Ureter (tissue), 1 donor: ENCODE data around the gene SAP25. TPM values are rescaled to one million over a fixed set of nuclear protein-coding genes. Genes with fewer than 3 reads are reported as not detected.

ENCODE experiments used
- DNase-seq: peaks from one replicate; pipeline ENCODE4 v3.0.0-alpha.2; 2020; ENCODE audit warnings: low spot score
- total RNA-seq: library from RNA; stranded (reverse); gene quantifications from one replicate; pipeline ENCODE4 v1.2.4, GENCODE V29; 2023
- donor health status: DM: yes; HTN: yes; CAD: no.

The SAP25 gene
- total RNA-seq, 1 donor from 2014 or later = 2.8 TPM

DNA sequence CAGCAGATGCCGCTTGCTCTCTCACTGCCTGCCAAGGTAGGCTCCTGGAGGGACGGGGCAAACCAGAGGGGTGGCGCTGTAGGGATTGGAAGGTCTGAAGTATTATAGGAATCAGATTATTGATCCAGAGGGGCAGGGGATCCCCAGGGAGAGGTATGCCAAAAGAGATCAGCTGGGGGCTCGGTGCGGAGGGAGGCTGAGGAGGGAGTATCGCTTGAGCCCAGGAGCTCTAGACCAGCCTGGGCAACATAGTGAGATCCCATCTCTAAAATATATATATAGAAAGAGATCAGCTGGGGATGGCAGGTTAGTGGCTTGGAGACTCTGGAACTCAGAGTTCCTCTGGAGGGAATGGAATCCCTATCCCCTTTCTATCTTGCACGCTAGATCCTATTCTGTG is 21.5 kb upstream of the SAP25 start:
- DNase-seq = no peak

DNA sequence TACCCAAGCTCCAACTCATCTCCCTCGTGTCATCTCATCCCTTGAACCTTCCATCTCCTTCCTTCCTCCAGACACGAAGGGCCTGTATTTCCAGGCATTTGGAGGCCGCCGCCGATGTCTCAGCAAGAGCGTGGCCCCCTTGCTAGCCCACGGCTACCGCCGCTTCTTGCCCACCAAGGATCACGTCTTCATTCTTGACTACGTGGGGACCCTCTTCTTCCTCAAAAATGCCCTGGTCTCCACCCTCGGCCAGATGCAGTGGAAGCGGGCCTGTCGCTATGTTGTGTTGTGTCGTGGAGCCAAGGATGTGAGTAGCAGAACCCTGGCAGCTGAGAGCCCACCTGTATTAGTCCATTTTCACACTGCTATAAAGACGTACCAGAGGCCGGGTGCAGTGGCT is 17.9 kb upstream of the SAP25 start:
- no peak for DNase-seq

DNA sequence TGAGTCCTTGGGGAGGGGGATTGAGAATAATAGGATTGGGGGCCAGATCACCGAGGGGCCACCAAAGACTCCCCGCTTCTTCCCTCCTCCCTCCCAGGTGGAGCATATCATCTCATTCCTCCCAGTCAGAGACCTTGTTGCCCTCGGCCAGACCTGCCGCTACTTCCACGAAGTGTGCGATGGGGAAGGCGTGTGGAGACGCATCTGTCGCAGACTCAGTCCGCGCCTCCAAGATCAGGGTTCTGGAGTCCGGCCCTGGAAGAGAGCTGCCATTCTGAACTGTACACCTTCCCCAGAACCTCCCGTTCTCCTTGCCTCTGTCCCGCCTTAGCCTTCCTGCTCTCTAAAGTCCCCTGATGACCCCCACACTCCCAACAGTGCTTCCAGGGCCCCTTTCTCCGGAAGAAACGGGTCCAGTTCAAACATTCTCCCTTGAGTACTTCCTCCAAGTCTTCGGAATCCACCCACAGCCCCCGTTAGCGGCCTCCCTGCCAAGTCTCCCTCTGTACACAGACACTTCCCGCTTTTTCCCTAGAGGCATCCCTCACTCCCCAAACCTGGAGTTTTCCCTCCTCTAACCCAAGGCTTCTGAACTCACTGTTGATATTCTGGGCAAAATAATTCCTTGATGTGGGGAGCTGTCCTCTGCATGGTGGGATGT is 16.5 kb upstream of the SAP25 start:
- DNase-seq = no peak

DNA sequence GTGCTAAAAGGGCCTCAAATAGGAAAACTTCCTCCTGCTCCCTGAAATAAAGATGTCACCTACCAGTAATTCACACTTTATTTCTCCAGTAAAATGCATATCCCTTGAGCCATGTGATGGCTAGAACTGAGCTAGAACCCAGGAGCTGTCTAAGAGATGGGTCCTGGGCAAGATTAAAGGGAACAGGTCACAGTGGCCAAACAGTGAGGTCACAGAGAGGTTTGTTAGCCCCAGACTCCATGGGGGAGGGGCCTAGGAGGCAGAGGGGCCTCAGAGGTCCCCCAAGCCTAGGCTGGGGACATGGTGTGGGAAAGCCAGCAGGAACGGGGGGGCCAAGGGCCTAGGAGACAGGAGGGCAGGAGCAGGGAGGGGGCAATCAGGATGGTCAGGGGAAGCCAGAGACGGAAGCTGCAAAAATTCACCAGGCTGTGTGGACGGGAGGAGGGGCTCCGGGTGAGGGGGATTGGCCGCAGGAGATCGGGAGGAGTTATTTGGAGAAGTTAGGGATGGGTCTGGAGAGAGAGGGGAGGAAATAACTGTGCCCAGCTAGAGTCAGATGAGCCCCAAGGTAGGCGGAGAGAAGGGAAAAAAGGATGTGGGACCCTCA is 15.7 kb upstream of the SAP25 start:
- no peak for DNase-seq

DNA sequence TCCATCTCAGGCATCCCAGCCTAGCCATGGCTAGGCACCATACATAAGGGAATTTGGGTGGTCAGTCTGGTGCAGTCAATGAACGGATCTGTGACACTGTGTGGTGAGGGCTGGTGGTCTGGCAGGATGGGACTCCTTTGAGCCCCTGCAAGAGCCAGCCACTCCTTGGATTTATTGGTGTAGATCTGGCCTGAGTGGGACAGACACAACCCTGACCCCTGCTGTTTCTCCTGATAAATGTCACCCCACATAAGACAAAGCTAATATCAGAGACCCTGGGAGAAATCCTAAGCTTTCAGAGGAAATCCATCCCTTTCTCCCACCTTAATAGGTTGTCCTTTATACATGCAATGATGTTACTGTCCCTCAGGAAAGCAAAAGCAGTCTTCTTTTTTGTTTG is 14.7 kb upstream of the SAP25 start:
- no peak for DNase-seq

DNA sequence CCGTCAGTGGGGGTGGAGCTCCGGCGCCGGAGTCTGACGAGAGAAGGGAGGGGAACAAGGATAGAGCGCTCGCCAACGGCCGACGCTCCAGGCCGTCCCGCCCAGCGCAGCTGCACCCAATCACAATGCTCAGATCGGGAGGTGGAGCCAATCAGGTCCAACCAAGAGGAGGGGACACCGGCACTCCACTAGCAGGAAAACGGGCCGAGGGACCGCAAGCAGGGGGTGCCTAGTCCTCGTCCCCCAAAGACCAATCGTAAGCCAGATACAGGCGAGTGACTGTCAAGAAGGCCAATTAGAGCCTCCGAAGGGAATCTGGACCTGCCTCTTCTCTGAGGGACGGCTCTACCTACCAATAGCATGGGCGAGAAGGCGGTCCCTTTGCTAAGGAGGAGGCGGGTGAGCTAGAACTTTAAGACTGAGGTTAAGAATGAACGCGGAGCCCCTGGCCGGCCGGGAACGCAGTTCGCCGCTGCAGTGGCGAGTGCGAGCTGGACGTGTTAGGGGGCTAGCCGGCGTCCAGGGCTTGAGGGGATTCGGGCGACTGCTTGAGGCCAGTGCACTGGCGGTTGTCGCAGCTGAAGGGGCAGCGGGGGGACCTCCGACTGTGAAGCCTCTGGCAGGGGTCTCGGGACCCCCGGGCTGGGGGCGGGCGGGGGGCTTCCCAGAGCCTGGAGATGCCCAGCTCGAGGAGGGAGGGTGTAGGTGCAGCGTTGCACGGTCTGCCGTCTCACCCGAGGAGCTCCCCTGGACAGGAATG is 12.7 kb upstream of the SAP25 start, which contains the start of gene FBXO24:
Gene FBXO24, plus strand, starts transcription at position 63 of the 760 bp plus-strand sequence. Its CDS starts 298 bp downstream, at position 361.
- peak; percentile 100 for DNase-seq

DNA sequence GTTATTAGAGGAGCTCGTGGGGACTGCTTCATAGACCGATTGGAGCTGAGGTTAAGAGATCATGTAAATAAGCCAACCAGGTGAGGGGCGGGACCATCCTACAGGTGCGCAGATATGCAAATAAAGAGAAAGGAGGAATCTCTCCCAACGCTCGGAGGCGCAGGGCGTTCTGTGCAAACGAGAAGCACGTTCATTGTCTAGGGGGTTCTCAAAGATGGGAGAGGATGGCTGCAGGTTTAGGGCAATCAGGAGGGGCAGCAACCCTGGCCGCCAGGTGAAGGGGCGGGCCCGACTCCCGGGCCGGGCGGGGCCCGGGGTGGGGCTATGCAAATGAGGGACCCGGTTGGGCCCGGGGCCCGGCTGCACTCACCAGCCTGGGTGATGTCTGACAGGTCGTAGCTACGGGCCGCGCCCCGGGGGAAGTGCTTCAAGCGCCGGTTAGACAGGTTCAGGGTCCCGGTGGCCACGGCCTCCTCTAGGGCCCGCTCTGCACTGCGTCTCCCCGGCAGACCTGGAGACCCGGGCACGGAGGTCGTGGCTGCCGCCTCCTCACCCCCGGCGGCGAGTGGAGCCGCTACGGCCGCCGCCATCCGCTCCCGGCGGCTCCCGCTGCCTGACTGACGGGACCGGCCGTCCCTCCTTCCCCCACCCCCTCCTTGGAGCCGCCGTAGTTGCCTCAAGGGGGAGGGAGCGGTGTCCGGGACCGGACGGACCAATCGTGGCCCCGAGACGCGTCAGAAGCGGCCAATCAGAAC is 12.0 kb upstream of the SAP25 start, which contains the start of gene LRCH4:
Gene LRCH4, minus strand, starts transcription at position 619 of the 755 bp plus-strand sequence. Its CDS starts 29 bp downstream, at position 590.
- DNase-seq = peak; percentile 72

DNA sequence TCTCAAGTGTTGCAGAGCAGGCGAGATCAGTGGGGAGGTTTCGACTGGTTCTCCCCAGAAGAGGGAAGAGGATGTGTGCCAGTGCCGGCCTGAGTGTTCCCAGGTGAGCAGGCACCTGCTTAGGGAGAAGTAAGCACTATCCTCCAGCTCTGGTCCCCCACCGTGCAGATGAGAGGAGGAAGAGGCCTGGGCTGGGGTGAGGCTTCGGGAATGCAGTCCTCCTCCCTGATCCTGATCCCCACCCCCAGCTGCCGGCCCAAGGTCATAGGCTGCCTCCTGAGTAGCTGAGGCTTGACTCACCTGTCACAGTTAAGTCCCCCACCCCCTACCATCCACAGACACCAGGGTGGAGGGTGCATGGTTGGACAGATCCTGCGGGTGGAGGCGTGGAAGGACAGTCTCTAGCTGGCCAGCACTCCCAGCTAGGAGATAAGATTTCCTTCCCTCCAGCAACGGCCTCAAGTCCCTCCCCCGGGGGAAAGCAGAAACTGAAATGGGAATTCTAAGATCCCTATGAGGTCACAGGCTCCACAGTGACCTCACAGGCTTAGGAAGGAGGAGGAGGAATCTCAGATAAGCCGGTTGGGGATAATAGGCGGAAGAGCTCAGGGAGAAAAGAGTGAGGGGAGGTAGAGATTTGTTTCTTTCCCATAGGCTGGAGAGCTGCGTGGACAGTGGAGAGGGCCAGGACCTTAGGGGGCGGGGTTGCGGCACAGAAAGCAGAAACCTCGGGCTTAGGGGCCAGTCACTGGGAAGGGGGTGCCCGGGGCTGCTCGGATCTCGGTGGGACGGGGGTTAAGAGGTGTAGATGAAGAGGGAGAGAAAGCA is 11.2 kb upstream of the SAP25 start:
- DNase-seq = no peak

DNA sequence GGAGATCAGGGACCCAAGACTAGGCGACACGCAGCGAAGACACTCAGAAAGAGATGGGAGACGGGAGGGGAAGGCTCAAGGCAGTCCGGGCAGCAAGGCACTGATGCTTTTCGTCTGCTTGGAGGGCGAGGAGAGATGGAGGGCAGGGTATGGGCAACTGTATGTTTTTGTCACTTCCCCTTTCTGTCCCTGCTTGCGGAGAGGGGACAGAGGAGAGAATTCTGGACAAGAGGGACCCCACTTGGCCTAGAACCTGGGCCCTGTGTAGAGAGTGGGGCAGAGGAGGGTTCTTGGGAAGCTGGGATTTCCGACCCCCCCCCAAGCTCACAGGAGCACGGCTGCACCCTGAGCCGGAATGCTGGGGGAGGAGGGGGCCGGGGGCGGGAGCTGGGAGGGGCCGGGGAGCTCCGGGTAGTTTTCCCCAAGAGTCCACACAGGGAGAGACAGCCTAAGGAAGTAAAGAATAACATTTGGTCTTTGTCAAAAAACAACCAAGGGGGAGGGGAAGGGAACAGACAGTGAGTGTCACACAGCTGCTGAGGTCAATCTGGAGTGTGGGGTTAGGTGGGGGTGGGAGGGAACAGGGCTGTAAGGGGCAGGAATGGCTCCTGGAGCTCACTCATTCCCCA is 10.5 kb upstream of the SAP25 start:
- DNase-seq = no peak

DNA sequence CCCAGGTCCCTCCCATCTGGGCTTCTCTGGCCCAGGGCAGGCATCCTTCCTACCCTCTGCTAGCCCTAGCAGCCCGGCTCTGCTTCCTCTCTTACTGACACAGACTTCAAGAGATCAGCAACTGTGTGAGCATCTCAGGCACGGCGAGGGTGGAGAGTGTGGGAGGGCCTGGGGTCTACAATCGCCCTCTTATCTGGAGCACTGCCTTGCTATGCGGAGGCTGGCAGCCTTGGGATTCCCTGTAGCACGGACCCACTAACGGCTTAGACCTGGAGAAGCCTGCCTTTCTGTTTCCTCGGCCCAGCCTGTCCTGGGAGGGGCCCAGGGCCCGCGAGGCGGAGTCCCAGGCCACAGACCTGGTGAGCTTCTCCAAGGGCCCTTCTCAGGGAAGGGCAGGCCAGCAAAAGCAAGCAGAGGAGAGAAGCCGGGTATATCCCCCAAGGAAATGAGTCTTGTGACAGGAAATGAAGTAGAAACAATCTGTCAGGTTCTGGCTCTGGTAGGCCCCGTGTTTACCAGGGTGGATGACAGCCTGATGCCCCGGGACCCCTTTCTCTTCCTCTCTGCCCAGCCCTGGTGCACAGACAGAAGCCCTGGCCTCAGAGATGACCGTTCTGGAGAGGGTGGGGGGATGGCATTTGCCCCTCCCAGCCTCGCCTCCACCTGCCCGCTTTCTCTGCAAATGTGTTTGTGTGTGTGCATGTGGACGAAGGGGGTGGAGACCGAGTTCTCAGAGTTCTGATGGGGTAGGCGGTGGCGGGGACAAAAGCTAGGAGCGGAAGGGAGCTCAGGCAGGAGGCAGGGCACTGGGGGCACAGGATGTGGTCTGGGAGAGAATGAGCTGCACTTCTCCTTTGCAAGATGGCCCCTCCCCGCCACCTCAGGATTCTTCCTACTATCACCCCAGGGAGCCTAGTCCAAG is 9.7 kb upstream of the SAP25 start:
- DNase-seq = no peak

DNA sequence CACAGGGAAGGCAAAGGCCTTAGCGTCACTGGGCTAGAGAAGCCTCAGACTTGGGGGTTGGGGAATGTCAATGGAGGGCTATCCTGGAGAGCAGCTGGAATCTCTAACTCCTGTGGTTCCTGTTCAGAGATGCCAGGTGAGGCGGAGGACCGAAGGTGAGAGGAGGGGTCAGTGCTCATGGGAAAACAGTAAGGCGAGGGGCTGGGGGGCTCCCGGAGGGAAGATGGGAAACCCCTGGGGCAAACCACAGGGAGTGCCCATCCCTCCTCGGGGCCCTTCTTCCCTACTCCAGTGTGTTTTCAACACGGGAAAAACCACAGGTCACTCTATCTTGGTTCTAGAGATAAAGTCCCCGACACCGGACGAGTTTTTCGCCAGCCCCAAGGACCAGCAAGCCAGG is 8.9 kb upstream of the SAP25 start:
- no peak for DNase-seq

DNA sequence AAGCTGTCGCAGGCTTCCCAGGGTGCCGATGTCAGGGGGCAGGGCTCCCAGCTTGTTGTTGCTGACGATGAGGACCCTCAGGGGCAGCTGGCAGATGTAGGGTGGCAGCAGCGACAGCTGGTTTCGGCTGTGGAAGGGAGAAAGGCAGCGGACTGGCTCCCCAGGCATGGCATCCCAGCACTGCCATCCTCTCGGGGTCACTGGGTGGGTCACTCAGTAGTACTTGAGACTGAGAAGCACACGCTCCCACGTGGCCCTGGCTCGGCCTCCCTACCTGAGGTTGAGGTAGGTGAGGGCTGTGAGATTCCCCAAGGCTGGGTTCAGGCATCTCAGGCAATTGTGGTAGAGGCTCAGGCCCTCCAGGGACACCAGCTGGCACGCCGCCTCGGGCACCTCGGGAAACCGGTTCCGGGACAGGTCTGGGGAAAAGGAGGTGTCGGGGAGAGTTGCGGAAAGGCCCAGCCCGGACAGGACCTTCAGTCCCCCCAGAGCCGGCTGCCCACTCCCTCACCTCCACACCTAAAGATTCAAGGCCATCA is 8.4 kb upstream of the SAP25 start:
- DNase-seq = peak; percentile 79

DNA sequence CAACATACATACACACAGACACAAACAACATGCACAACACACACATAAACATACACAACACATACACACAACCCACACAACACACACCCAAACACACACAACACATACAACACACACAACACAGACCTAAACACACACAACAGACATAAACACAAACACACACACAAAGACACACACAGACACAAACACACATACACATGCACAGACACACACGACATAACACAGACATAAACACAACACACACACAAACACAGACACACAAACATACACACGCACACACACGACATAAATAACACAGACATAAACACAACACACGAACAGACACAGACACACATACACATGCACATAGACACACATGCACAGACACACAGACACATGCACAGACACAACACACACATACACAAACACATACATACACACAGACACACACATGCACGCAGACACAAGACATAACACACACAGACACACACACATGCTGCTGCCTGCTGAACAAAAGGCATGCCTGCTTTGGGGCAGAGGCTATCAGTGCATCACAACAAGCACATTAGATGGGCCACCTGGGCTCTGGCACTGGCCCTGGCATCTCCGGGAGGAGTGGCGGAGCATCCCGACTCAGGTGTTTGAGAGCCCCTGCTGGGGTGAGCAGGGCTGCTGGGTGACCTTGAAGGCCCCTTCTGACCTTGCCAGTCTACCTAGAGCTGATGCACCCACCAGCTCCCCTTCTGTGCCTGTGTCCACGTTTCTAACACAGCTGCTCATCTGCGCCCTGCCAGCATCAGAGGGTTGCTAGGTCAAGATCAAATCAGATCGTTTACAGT is 7.0 kb upstream of the SAP25 start:
- DNase-seq = no peak

DNA sequence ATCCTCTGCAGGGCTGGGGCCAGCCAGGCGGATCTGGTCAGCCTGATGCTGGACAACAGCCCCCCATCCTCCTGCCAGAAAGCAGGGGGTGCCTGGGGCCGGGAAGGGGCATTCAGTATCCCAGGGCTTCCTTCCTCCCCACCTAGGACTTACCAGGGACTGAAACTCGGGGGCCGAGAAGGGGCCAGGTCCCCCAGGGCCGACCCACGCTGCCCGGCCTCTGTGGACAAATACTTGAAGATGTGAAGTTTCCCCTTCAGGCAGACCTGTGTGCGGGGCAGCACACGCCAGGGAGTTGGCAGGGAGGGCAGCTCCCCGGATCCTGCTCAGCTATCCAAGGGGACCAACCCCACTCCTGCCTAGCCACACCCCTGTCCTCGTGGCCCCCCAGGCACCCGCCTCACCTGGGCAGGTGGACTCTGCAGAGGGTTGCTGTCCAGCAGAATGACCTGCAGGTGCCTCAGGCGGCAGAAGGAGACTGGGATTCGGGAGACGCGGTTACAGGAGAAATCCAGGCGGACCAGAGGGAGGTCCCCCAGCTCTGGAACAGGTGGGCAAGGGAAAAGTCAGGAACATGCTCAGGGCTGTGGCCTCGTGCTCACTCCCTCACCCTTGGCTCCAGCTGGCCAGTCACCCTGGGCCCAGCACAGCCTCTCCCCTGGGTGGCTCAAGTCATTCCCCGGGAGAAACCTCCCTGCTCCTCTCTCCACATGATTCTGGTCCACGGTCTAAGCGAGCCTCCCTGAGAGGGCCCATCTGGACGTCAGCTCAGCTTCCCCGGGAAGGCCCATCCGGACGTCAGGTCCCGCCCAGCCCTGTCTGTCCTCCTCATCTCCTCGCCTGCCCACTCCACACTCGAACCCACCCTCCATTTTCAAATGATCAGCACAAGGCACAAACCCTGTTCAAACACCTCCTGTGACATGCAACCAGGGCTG is 4.8 kb upstream of the SAP25 start:
- no peak for DNase-seq

DNA sequence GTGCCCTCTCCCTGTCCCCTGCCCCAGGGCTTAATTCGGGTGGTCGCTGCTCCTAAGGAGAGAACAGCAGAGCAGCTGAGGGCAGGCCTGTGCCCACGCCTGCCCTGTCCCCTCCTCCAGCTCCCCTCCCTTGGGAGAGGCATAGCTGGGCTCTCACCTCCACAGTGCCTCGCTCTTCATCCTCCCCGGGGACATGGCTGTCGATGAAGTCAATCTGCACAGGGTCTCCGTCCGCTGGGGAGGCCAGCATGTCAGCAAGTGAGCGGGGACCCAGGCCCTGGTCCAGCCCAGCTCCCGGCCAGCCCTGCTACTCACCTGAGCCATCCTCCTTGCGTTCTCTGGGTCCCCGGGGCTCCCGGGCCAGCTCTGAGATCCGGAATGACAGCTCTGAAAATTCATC is 3.8 kb upstream of the SAP25 start:
- no peak for DNase-seq

DNA sequence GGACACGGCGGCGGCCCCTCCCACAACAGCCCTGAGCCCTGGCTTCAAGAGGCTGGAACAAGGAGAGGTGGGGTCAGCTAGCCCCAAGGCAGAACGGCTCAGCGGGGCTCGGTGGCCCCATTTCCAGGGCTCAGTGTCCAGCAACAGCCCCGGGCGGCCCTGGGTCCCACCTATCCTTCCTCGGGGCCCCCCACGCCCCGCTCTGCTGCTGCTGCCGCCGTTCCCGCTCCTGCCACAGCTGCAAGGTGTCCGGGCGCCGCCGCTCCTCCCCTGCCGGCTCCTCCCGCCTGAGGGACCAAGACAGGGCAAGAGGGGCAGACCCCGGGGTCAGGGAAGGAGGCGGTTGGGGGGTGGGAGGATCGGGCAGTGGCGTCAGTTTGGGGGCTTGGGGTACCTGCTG is 3.4 kb upstream of the SAP25 start:
- DNase-seq = no peak

DNA sequence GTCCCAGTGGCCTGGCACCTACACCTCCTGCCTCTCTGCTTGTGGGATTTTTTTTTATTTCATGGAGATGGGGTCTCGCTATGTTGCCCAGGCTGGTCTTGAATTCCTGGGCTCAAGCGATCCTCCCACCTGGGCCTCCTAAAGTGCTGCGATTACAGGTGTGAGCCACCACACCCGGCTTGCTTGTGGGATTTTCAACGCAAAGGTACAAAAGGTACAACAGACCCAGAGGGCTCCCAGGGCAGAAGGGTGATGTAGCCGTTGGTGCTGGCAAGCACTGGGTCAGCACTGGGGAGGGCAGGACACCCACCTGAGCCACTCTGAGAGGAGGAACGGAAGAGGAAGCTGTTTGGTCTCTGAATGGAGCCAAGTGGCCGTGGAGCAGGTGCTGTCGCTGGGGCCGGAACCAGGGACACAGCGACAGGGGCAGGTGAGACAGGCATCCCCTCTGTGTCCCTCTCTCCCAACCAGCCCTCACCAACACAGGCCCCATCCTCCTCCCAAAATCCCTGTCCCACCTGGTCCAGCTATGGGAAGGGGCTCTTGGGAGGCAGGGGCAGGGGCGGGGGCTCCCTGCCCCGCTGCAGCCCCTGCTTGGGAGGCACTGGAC is 2.8 kb upstream of the SAP25 start:
- DNase-seq = no peak
